K562 (cell line): Measurements from ENCODE around the gene LCA5L. TPM values are rescaled to one million over a fixed set of nuclear protein-coding genes. Genes with fewer than 3 reads are reported as not detected.
"Not testable (repeated sequence)": the region's sequence is repeated elsewhere in the genome, so short reads cannot be mapped to it uniquely, and the experiment has no call there.

ENCODE experiments used
- ATAC-seq: fragments of 200-7000 bp; cut with Tn5 transposase; 3 replicates; pipeline ENCODE4 v1.9.1; 2020; ENCODE audit warnings: moderate library complexity
- BruUV-seq: library from RNA; stranded (reverse); fragments of 400-500 nt; replicated peaks from 2 replicates; lab custom pipeline; 2021; lab: Mats Ljungman, UMichigan
- CTCF ChIA-PET: fragments of 300-600 bp; formaldehyde crosslinking; extraction: SDS; loops from one replicate; lab custom pipeline; 2021; ENCODE audit warnings: low intra/inter-chr PET ratio; lab: Yijun Ruan, JAX
- POLR2A ChIA-PET: fragments of 300-600, 350-650 bp; sonication (Branson Sonifier 250); formaldehyde crosslinking; extraction: SDS; loops from one replicate; lab custom pipeline; 2021; ENCODE audit warnings: antibody characterized with exemption, inconsistent platforms; lab: Yijun Ruan, JAX
- DNase-seq, 4 experiments: peaks; one replicate each; pipeline versions ENCODE4 v3.0.0 to v3.0.0-alpha.2; 2011 to 2018; ENCODE audit warnings: low spot score in 3 of 4, mixed read lengths in 3 of 4; ENCODE audit errors: extremely low read depth in 1 of 4
- FAIRE-seq: peaks from 2 replicates; lab custom pipeline; 2011; peaks lifted over from hg19 to GRCh38; lab: Jason Lieb, UNC
- H2AFZ ChIP-seq: 2 replicates; pipeline ENCODE4 v1.6.0; 2011; ENCODE audit warnings: low read depth, low read length, control low read depth, inconsistent platforms
- H3K27ac ChIP-seq: fragments of 200-600 bp; 3 replicates; pipeline ENCODE4 v1.8.0; 2011; ENCODE audit warnings: low read depth, mild to moderate bottlenecking, control low read depth, inconsistent platforms, low read length, moderate library complexity, mixed read lengths; ENCODE audit errors: extremely low read depth
- H3K27me3 ChIP-seq, 2 experiments: fragments of 300-600 bp in 1 of 2; 2 replicates in 1 of 2; 3 replicates in 1 of 2; pipeline versions ENCODE4 v1.6.0 to v1.8.0; 2011; ENCODE audit warnings: inconsistent platforms in 2 of 2, low read length in 2 of 2, mild to moderate bottlenecking in 1 of 2, mixed read lengths in 1 of 2, moderate library complexity in 1 of 2; ENCODE audit not compliant: control insufficient read depth in 2 of 2, insufficient read depth in 2 of 2
- H3K36me3 ChIP-seq: fragments of 300-600 bp; 3 replicates; pipeline ENCODE4 v1.8.0; 2011; ENCODE audit warnings: mild to moderate bottlenecking, low read length, inconsistent platforms; ENCODE audit not compliant: control insufficient read depth, insufficient read depth
- H3K4me1 ChIP-seq, 2 experiments: fragments of 200-600 bp in 1 of 2; replicated peaks in 1 of 2; 2 replicates in 1 of 2; 3 replicates in 1 of 2; pipeline versions ENCODE4 v1.5.1 to v1.8.0; 2011; ENCODE audit warnings: inconsistent platforms in 2 of 2, low read length in 2 of 2, mild to moderate bottlenecking in 1 of 2, mixed read lengths in 1 of 2, moderate library complexity in 1 of 2; ENCODE audit not compliant: control insufficient read depth in 2 of 2, insufficient read depth in 2 of 2
- H3K4me2 ChIP-seq: 2 replicates; pipeline ENCODE4 v1.6.1; 2011; ENCODE audit warnings: low read length, control low read depth, inconsistent platforms, mixed read lengths; ENCODE audit not compliant: insufficient read depth
- H3K4me3 ChIP-seq: fragments of 200-600 bp; sonication (generic), shearing (Covaris generic); 2 replicates; pipeline ENCODE4 v1.5.1; 2016; ENCODE audit warnings: control low read depth, inconsistent platforms
- H3K79me2 ChIP-seq: fragments of 200-600 bp; 3 replicates; pipeline ENCODE4 v1.8.0; 2011; ENCODE audit warnings: low read length, inconsistent platforms; ENCODE audit not compliant: control insufficient read depth, insufficient read depth
- H3K9ac ChIP-seq, 2 experiments: 2 replicates each; pipeline versions ENCODE4 v1.6.0 to v1.6.1; 2011; ENCODE audit warnings: low read depth in 2 of 2, low read length in 2 of 2, control low read depth in 1 of 2, inconsistent platforms in 1 of 2, mild to moderate bottlenecking in 1 of 2, mixed read lengths in 1 of 2; ENCODE audit not compliant: insufficient read depth in 1 of 2
- H3K9me1 ChIP-seq: one replicate; pipeline ENCODE4 v1.6.0; 2011; ENCODE audit warnings: inconsistent platforms, mild to moderate bottlenecking, low read length, moderate library complexity; ENCODE audit not compliant: control insufficient read depth, insufficient read depth
- H3K9me3 ChIP-seq: replicated peaks from 2 replicates; pipeline ENCODE4 v1.5.1; 2011; ENCODE audit warnings: low read depth, low read length, inconsistent platforms; ENCODE audit not compliant: control insufficient read depth, insufficient read depth
- H4K20me1 ChIP-seq: replicated peaks from 2 replicates; pipeline ENCODE4 v1.6.1; 2011; ENCODE audit warnings: low read length, inconsistent platforms, mixed read lengths; ENCODE audit not compliant: control insufficient read depth, insufficient read depth
- BCOR ChIP-seq: fragments of 450-650 bp; IDR thresholded peaks from 2 replicates; pipeline ENCODE4 v1.6.1; 2016
- CC2D1A ChIP-seq: fragments of 450-650 bp; IDR thresholded peaks from 2 replicates; pipeline ENCODE4 v1.6.1; 2017; ENCODE audit warnings: mild to moderate bottlenecking
- RBM25 ChIP-seq: fragments of 200-400 bp; formaldehyde crosslinking; IDR thresholded peaks from 2 replicates; pipeline ENCODE4 v1.6.1; 2018; ENCODE audit warnings: low read length, low read depth, moderate library complexity; ENCODE audit not compliant: severe bottlenecking
- ZNF121 ChIP-seq: sonication (generic); formaldehyde crosslinking; conservative IDR thresholded peaks from 2 replicates; pipeline ENCODE4 v1.8.0; 2022; ENCODE audit warnings: missing genetic modification reagents
- WGBS: fragments of 100-300 bp; shearing (Covaris generic); methylation state at CpG from one replicate; pipeline ENCODE4 v1.1.6; 2016; ENCODE audit warnings: low coverage, mixed read lengths; ENCODE audit not compliant: insufficient coverage; ENCODE audit errors: missing lambda C conversion rate; 5-methylcytosine and 5-hydroxymethylcytosine counted together
- in situ Hi-C: fragments of 300-500 bp; cut with MboI; formaldehyde crosslinking; loops from 4 replicates; pipeline ENCODE4 v1.15.0; 2018; ENCODE audit warnings: inconsistent platforms, mixed read lengths
- intact Hi-C: fragments of 100-400 bp; cut with micrococcal nuclease; formaldehyde crosslinking; loops from 2 replicates; pipeline ENCODE4 v1.14.2; 2022
- polyA plus RNA-seq, 8 experiments: library from polyadenylated mRNA; depleted of rRNA in 4 of 8; stranded (reverse) in 5 of 8; unstranded in 3 of 8; fragments of >200 nt; fragmentation: Nextera tagmentation in 2 of 8; fragmentation: Illumina TruSeq in 1 of 8; extraction: Ambion mirVana in 2 of 8; extraction: Trizol in 1 of 8; gene quantifications; 2 replicates each; pipeline versions ENCODE4 v1.2.1 to v1.2.3, GENCODE V29; 2011 to 2014; ENCODE audit warnings: inconsistent platforms in 1 of 8, missing spikeins in 1 of 8
- total RNA-seq, 7 experiments: library from RNA; depleted of rRNA in 6 of 7; stranded (reverse); fragments of >200 nt in 6 of 7; fragmentation: Illumina TruSeq in 2 of 7; extraction: Trizol in 2 of 7; gene quantifications; 2 replicates each; pipeline versions ENCODE4 v1.2.1 to v1.2.3, GENCODE V29; 2011 to 2021; ENCODE audit warnings: low replicate concordance in 1 of 7
- TF ChIP-seq, protein P1 (sequence below), 2 experiments: fragments of 450-650 bp in 1 of 2; sonication (generic) in 1 of 2; formaldehyde crosslinking in 1 of 2; IDR thresholded peaks in 1 of 2; conservative IDR thresholded peaks in 1 of 2; 2 replicates each; pipeline versions ENCODE4 v1.6.1 to v1.8.1; 2016 to 2023; ENCODE audit warnings: mild to moderate bottlenecking in 2 of 2, moderate library complexity in 2 of 2, inconsistent platforms in 1 of 2, missing genetic modification reagents in 1 of 2

LCA5L gene
- total and polyA plus RNA-seq, 9 of the 15 experiments (the other 6 are each of a cell fraction or from before 2014, with no cell fraction given), result 1.8 to 4.9 (median 3.8) TPM

GRCh38 chr21:39419204-39419603 lies 26.4 kb downstream of the LCA5L start:
- POLR2A ChIA-PET, result interaction anchor here (1.2 kb wide), 1 partner anchor 10 kb away, joined by 3 read pairs; no protein-coding TSS in a partner anchor
- H3K9me1 ChIP-seq, H3K4me2 ChIP-seq, H3K4me3 ChIP-seq, H3K79me2 ChIP-seq, CTCF ChIA-PET, H3K36me3 ChIP-seq, H2AFZ ChIP-seq, H3K9me3 ChIP-seq, H3K27me3 ChIP-seq, H3K9ac ChIP-seq, FAIRE-seq, BruUV-seq, ATAC-seq, in situ Hi-C loops, H3K27ac ChIP-seq, DNase-seq, H4K20me1 ChIP-seq, intact Hi-C loops: not testable (repeated sequence)
- 94% methylated on average over 5 of the region's 5 CpGs for WGBS
- TF ChIP-seq, protein P1, sequence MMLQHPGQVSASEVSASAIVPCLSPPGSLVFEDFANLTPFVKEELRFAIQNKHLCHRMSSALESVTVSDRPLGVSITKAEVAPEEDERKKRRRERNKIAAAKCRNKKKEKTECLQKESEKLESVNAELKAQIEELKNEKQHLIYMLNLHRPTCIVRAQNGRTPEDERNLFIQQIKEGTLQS (IDR thresholded peaks at IDR 0.05), result peak; percentile 22; the same call in 1 of the 2 replicates
- TF ChIP-seq, protein P1 (CRISPR knock-in tag; conservative IDR thresholded peaks at IDR 0.05), result not testable (repeated sequence)
- TF ChIP-seq BCOR (peak; percentile 41; the same call in 1 of the 2 replicates), ZNF121 (CRISPR knock-in tag) (peak; percentile 71)
- peaks cover 9 to 41% of the 10 kb centered on the region in 2 experiments for H3K4me1 ChIP-seq

DNA sequence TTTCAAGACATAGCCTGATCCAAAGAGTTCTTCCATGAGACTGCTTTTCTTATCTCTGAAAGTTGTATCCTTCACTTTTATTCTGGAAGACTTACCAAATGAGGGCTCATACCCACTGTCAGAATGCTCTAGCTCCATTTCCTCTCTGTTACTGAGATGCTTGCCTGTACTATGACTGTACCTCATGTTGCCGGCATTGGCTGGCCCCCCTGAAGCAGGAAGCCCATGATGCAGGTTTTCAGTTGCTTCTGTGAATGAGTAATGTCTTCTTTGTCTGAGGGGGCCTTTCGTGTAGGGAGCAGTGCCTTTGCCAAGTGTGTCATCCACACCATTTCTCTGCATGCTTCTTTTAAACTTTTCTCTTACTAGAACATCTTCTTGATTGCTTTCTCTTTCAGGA lies 39.5 kb downstream of the LCA5L start:
- Histone ChIP-seq H3K27me3 (no peaks in the 10 kb centered on the region), H3K9me3 (no peaks in the 10 kb centered on the region), H3K4me2 (no peak overlapping the region), H3K27ac (no peak overlapping the region), H3K36me3 (peaks cover 6% of the 10 kb centered on the region; the same call in 1 of the 3 replicates), H3K9ac (no peak overlapping the region), H3K9me1 (no peaks in the 10 kb centered on the region), H3K4me3 (no peak overlapping the region), H3K79me2 (no peaks in the 10 kb centered on the region), H4K20me1 (no peaks in the 10 kb centered on the region), H3K4me1 (peaks cover 0 to 2% of the 10 kb centered on the region in 2 experiments; a peak in 2 of 5 replicates), H2AFZ (no peak overlapping the region)
- TF ChIP-seq RBM25 (peak; percentile 43), CC2D1A (no peak)
- WGBS, result 50% methylated on average over 2 of the region's 2 CpGs
- no peak for ATAC-seq
- FAIRE-seq, result no peak
- POLR2A ChIA-PET, result no interaction called here
- DNase-seq, result no peak
- in situ Hi-C loops, result no loop called here
- CTCF ChIA-PET, result no interaction called here
- no TSS peak for BruUV-seq
- intact Hi-C loops, result no loop called here
